Large intestine (tissue), 3 donors: ENCODE data around the gene LPP. TPM values are rescaled to one million over a fixed set of nuclear protein-coding genes. Genes with fewer than 3 reads are reported as not detected.

Experiments used
- DNase-seq, 2 donors: peaks; one replicate each; pipeline versions ENCODE4 v3.0.0 to v3.0.0-alpha.2; 2013
- H3K27ac ChIP-seq: one replicate; pipeline ENCODE4 v1.5.1; 2013; ENCODE audit warnings: low read length
- H3K27me3 ChIP-seq: 2 replicates; pipeline ENCODE4 v1.6.1; 2013; ENCODE audit warnings: low read length; ENCODE audit not compliant: control insufficient read depth, insufficient read depth
- H3K36me3 ChIP-seq: 2 replicates; pipeline ENCODE4 v1.6.1; 2013; ENCODE audit warnings: low read length; ENCODE audit not compliant: control insufficient read depth, insufficient read depth
- H3K4me1 ChIP-seq: one replicate; pipeline ENCODE4 v1.6.1; 2013; ENCODE audit warnings: low read length; ENCODE audit not compliant: control insufficient read depth, insufficient read depth
- H3K4me3 ChIP-seq: one replicate; pipeline ENCODE4 v1.5.1; 2013; ENCODE audit warnings: low read length
- H3K9me3 ChIP-seq: one replicate; pipeline ENCODE4 v1.6.1; 2013; ENCODE audit warnings: mild to moderate bottlenecking, low read depth, low read length, moderate library complexity; ENCODE audit not compliant: control insufficient read depth
- WGBS: methylation state at CpG from one replicate; pipeline ENCODE4 v1.1.5; 2013; ENCODE audit warnings: low lambda C conversion rate; ENCODE audit not compliant: insufficient coverage; 5-methylcytosine and 5-hydroxymethylcytosine counted together
- polyA plus RNA-seq: library from polyadenylated mRNA; unstranded; fragments of 120-200 nt; gene quantifications from one replicate; pipeline ENCODE4 v1.2.1, GENCODE V29; 2013

Gene LPP
- polyA plus RNA-seq, 1 donor = 41.2 TPM

DNA sequence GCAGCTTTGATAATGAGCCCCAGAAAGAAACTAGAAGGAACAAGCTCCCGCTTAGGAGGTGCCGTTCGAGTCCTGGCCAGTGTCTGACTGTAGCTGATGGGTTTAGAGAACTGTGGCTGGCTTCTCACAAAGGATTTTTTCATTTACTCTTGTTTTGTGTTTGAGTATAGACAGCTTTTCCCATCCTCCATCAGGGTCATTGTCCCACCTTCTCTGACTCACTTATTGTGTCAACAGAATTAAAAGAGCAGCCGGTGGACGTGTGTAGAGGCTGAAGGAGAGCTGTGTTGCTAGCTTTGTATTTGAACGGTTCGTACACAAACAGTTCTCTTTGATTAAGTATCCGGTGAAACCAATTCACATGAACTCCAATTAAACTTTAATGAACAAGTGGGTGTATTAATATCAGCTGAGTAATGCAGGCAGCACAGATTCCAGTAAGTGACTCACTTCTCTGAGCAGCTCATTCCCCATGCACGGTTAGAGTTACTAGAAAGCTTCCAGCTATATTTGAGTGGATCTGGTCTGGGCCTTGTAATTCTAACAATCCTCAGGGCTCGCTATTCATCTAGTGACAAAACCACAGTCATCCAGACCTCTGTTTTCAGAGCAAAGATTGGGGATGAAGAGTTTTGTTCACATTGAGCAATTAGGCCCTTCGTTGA lies 141.0 kb downstream of the LPP start:
- Histone ChIP-seq H3K27me3 (no peaks in the 10 kb centered on the region), H3K9me3 (no peaks in the 10 kb centered on the region), H3K27ac (peak overlapping the region; percentile 54), H3K4me1 (peaks cover 32% of the 10 kb centered on the region), H3K36me3 (peaks cover 5% of the 10 kb centered on the region), H3K4me3 (no peak overlapping the region)
- DNase-seq = peak; percentile 50 to 82
- WGBS = 67% methylated on average over 1 of the region's 11 CpGs

DNA sequence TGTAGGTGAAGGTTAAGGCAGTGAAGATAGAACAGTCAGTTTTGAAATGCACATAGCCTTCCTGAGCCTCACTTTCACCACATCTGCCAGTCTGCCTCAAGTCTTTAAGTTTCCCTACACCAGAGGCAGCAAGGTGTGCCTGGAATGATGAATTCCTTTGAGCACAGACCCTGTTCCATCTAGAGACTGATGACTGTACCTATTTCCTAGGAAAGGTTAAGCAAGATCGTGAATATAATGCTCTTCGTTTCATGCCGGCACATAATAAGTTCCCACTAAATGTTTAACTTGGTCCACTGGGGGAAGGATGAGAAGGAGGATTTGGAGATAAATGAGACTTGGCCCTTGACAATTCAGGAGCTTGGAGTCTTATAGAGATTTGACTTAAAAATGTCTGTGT lies 141.9 kb downstream of the LPP start:
- Histone ChIP-seq H3K9me3 (no peaks in the 10 kb centered on the region), H3K27ac (peak overlapping the region; percentile 87), H3K36me3 (no peaks in the 10 kb centered on the region), H3K27me3 (no peaks in the 10 kb centered on the region), H3K4me1 (peaks cover 32% of the 10 kb centered on the region), H3K4me3 (no peak overlapping the region)
- WGBS = 100% methylated on average over 1 of the region's 3 CpGs
- no peak for DNase-seq

DNA sequence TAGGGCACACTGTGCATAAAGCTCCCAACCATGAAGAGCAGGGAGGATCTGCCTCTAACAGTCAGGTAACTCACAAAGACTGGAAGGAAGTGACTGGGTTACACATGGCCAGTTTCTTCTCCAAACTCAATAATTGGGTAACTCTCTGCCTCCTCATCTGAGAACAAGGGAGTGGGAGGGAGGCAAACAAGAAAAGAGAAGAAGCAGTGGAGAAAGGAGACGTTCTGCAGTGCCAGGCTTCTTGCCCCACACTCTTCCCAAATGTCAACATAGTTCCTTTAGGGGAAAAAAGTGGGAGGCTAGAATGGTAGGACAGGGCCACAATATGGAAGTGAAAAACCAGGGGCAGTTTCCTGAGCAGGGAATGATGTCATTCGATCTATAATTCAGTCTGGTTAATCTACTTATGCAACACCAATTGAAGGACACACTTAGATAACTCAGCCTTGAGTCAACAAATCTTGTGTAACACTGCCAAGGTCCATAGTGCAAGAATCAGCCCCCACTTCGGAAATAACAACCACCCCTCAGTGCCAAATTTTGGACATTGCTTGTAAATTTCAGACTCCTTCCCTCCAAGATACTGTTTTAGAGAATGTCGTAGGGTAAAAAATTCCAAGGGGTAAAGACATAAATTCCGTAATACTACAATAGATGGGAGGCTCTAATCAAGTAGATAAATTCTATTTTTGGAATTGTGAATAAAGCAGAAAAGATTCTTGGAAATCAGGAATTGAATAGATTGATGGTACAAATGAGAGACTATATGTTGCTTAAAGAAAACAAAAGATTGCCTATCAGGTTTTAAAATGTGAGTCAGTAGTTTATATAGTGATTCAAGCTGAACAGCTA lies 143.0 kb downstream of the LPP start:
- H3K9me3 ChIP-seq = no peaks in the 10 kb centered on the region
- 31% methylated on average over 2 of the region's 5 CpGs for WGBS
- H3K4me1 ChIP-seq = peaks cover 32% of the 10 kb centered on the region
- H3K4me3 ChIP-seq = no peak overlapping the region
- DNase-seq = peak; percentile 80 to 91
- no peaks in the 10 kb centered on the region for H3K36me3 ChIP-seq
- peak overlapping the region; percentile 87 for H3K27ac ChIP-seq
- no peaks in the 10 kb centered on the region for H3K27me3 ChIP-seq

DNA sequence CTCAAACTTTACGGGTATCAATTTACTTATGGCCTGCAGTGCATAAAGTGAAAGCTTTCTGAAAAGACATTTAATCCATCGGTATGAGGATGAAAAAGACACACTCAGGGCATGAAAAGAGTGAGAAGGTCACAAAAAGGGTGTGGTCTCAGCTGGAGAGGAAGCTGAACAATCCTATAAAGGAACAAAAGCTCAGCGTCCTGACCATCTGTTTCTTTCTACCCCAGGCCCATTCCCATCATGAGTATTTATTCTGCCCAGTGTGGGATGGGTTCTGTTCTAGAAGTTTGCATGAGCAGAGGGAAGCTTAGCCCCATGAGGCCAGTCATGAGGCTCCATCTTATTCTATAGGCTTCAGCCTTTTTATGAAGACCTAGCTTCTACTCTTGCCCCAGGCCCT lies 144.6 kb downstream of the LPP start:
- no peaks in the 10 kb centered on the region for H3K36me3 ChIP-seq
- no peak overlapping the region for H3K4me3 ChIP-seq
- H3K27ac ChIP-seq = no peak overlapping the region
- peak in 1 of 2 donors; percentile 28 for DNase-seq
- no peaks in the 10 kb centered on the region for H3K9me3 ChIP-seq
- no peaks in the 10 kb centered on the region for H3K27me3 ChIP-seq
- peaks cover 32% of the 10 kb centered on the region for H3K4me1 ChIP-seq
- no CpG with 5 or more reads among the region's 3 CpGs for WGBS

DNA sequence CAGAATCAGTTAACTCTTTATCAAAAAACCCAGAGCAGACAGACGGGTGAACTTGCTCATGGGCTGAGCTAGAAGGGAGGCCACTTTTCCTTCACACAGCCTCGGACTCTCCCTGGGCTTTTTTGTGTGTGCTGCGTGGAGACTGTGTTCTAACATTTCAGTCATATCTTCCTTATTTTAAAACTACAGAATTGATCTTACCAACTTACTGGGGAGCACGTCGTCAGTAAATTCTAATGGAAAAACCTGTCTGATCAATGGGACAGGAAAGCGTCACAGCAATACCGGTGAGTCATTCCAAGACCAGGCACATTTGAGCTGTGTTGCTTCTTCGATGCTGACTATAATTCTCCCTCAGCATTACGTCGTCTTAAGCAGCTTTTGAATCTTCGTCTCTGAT lies 145.1 kb downstream of the LPP start:
- no peak overlapping the region for H3K4me3 ChIP-seq
- WGBS = 94% methylated on average over 7 of the region's 11 CpGs
- H3K9me3 ChIP-seq = no peaks in the 10 kb centered on the region
- no peak overlapping the region for H3K27ac ChIP-seq
- DNase-seq = no peak
- no peaks in the 10 kb centered on the region for H3K27me3 ChIP-seq
- H3K36me3 ChIP-seq = no peaks in the 10 kb centered on the region
- peaks cover 32% of the 10 kb centered on the region for H3K4me1 ChIP-seq

GRCh38 chr3:188299708-188300107 lies 145.8 kb downstream of the LPP start:
- H3K9me3 ChIP-seq = no peaks in the 10 kb centered on the region
- DNase-seq = no peak
- H3K27me3 ChIP-seq = no peaks in the 10 kb centered on the region
- no peak overlapping the region for H3K4me3 ChIP-seq
- no peak overlapping the region for H3K27ac ChIP-seq
- WGBS = 100% methylated on average over 1 of the region's 2 CpGs
- peaks cover 29% of the 10 kb centered on the region for H3K4me1 ChIP-seq
- no peaks in the 10 kb centered on the region for H3K36me3 ChIP-seq

GRCh38 chr3:188301147-188301546 lies 147.2 kb downstream of the LPP start:
- whole genome bisulfite sequencing = no CpG with 5 or more reads among the region's 1 CpG
- H3K36me3 ChIP-seq = peaks cover 2% of the 10 kb centered on the region
- H3K9me3 ChIP-seq = no peaks in the 10 kb centered on the region
- H3K4me1 ChIP-seq = peaks cover 17% of the 10 kb centered on the region
- H3K4me3 ChIP-seq = no peak overlapping the region
- no peaks in the 10 kb centered on the region for H3K27me3 ChIP-seq
- no peak for DNase-seq
- no peak overlapping the region for H3K27ac ChIP-seq

DNA sequence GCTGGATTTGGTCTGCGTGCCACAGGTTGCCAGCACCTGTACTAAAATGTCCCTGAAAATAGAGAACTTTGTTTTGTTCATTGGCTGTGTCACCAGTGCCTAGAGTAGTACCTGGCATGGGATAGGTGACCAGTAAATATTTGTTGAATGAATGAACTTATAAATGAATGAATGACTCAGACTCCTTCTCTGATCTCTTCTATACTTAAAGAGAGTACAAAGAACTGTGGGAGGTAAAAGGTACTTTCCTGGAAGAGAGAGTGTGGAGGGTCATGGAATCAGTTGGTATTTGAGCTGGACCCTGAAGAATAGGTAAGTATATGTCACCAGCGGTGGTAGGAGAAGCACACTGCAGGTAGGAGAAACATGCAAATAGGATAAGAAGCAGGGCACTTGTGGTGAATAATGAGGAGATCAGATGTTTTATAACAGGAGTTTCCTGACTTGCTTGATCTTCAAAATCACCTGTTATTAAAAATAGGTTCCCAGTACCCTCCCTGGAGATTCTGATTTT lies 149.4 kb downstream of the LPP start:
- WGBS = 100% methylated on average over 1 of the region's 2 CpGs
- Histone ChIP-seq H3K4me3 (no peak overlapping the region), H3K27ac (no peak overlapping the region), H3K27me3 (no peaks in the 10 kb centered on the region), H3K4me1 (peaks cover 7% of the 10 kb centered on the region), H3K9me3 (no peaks in the 10 kb centered on the region), H3K36me3 (peaks cover 4% of the 10 kb centered on the region)
- no peak for DNase-seq

DNA sequence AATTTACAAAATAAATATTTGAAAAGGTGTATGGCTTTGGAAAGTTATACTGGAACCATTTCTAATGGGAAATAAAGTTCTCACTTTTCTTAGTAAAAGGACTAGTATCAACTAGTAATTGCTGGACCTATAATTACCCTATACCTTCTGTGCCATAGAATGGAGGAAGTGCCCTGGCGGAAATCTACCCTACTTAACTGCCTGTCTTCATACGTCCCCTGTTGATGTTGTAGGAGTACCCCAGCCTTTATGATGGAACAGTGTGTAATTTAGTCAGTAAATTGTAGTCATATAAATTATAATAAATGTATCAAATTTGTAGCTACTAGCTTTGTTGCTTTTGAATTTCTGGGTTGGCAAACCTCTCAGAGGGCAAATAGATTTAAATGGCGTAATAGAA lies 149.9 kb downstream of the LPP start:
- H3K36me3 ChIP-seq = peaks cover 4% of the 10 kb centered on the region

GRCh38 chr3:188304501-188304900 lies 150.5 kb downstream of the LPP start:
- Histone ChIP-seq H3K27ac (no peak overlapping the region), H3K4me3 (no peak overlapping the region), H3K36me3 (peaks cover 4% of the 10 kb centered on the region), H3K9me3 (no peaks in the 10 kb centered on the region), H3K27me3 (no peaks in the 10 kb centered on the region), H3K4me1 (no peaks in the 10 kb centered on the region)
- DNase-seq = no peak
- no CpG with 5 or more reads among the region's 1 CpG for WGBS

More for the DNA sequence above, 149.9 kb downstream of the LPP start:
- H3K9me3 ChIP-seq = no peaks in the 10 kb centered on the region
- no peak overlapping the region for H3K27ac ChIP-seq
- no peak overlapping the region for H3K4me3 ChIP-seq
- H3K27me3 ChIP-seq = no peaks in the 10 kb centered on the region
- 100% methylated on average over 1 of the region's 3 CpGs for WGBS
- peaks cover 2% of the 10 kb centered on the region for H3K4me1 ChIP-seq
- no peak for DNase-seq
